HL-60 (cell line): Measurements from ENCODE around the gene HMX2.
"Not testable (repeated sequence)": the region's sequence is repeated elsewhere in the genome, so short reads cannot be mapped to it uniquely, and the experiment has no call there.

Experiments
- DNase-seq, 2 experiments: peaks; one replicate each; pipeline ENCODE4 v3.0.0-alpha.2; 2010 to 2020; ENCODE audit warnings: low read depth in 1 of 2, low spot score in 1 of 2
- H3K27ac ChIP-seq: fragments of 250-450 bp; sonication (Bioruptor Pico); replicated peaks from 2 replicates; pipeline ENCODE4 v1.5.1; 2020; ENCODE audit warnings: mild to moderate bottlenecking, moderate library complexity
- H3K27me3 ChIP-seq: fragments of 250-450 bp; sonication (Bioruptor Pico); 2 replicates; pipeline ENCODE4 v1.5.1; 2021; ENCODE audit warnings: mild to moderate bottlenecking, moderate library complexity; ENCODE audit not compliant: insufficient read depth, poor library complexity, severe bottlenecking
- H3K4me3 ChIP-seq: replicated peaks from 2 replicates; pipeline ENCODE4 v1.5.1; 2011; ENCODE audit warnings: mild to moderate bottlenecking, control low read depth, low read length; ENCODE audit not compliant: insufficient read depth
- GABPA ChIP-seq: IDR thresholded peaks from 2 replicates; pipeline ENCODE4 v1.6.1; 2012; ENCODE audit warnings: low read depth
- POLR2AphosphoS5 ChIP-seq: IDR thresholded peaks from 2 replicates; pipeline ENCODE4 v1.6.1; 2012; ENCODE audit warnings: low read depth
- SPI1 ChIP-seq: IDR thresholded peaks from 2 replicates; pipeline ENCODE4 v1.6.1; 2012; ENCODE audit warnings: low read depth, mild to moderate bottlenecking, borderline replicate concordance
- TF ChIP-seq, protein P1 (sequence below): IDR thresholded peaks from 2 replicates; pipeline ENCODE4 v1.6.1; 2012; ENCODE audit warnings: low read depth; ENCODE audit not compliant: insufficient replicate concordance
- TF ChIP-seq, protein P2 (sequence below): IDR thresholded peaks from one replicate; pipeline ENCODE4 v1.5.1; 2011; ENCODE audit warnings: low read length, control low read depth, inconsistent platforms; ENCODE audit not compliant: insufficient read depth

Gene HMX2

GRCh38 chr10:123175389-123176387 lies 27.8 kb downstream of the HMX2 start:
- Histone ChIP-seq H3K27me3 (no peaks in the 10 kb centered on the region), H3K4me3 (no peak overlapping the region), H3K27ac (no peak overlapping the region)
- no peak for DNase-seq
- TF ChIP-seq, protein P1, sequence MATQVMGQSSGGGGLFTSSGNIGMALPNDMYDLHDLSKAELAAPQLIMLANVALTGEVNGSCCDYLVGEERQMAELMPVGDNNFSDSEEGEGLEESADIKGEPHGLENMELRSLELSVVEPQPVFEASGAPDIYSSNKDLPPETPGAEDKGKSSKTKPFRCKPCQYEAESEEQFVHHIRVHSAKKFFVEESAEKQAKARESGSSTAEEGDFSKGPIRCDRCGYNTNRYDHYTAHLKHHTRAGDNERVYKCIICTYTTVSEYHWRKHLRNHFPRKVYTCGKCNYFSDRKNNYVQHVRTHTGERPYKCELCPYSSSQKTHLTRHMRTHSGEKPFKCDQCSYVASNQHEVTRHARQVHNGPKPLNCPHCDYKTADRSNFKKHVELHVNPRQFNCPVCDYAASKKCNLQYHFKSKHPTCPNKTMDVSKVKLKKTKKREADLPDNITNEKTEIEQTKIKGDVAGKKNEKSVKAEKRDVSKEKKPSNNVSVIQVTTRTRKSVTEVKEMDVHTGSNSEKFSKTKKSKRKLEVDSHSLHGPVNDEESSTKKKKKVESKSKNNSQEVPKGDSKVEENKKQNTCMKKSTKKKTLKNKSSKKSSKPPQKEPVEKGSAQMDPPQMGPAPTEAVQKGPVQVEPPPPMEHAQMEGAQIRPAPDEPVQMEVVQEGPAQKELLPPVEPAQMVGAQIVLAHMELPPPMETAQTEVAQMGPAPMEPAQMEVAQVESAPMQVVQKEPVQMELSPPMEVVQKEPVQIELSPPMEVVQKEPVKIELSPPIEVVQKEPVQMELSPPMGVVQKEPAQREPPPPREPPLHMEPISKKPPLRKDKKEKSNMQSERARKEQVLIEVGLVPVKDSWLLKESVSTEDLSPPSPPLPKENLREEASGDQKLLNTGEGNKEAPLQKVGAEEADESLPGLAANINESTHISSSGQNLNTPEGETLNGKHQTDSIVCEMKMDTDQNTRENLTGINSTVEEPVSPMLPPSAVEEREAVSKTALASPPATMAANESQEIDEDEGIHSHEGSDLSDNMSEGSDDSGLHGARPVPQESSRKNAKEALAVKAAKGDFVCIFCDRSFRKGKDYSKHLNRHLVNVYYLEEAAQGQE = no peak
- TF ChIP-seq POLR2AphosphoS5 (no peak), GABPA (no peak), SPI1 (peak; percentile 70)

DNA sequence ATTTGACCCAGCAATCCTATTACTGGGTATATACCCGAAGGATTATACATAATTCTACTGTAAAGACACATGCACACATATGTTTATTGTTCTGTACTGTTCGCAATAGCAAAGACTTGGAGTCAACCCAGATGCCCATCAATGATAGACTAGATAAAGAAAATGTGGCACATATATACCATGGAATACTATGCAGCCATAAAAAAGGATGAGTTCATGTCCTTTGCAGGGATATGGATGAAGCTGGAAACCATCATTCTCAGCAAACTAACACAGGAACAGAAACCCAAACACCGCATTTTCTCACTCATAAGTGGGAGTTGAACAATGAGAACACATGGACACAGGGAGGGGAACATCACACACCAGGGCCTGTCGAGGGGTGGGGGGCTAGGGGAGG lies 30.5 kb downstream of the HMX2 start:
- DNase-seq = not testable (repeated sequence)

GRCh38 chr10:123180101-123181090 lies 32.5 kb downstream of the HMX2 start:
- Histone ChIP-seq H3K4me3 (no peak overlapping the region), H3K27ac (no peak overlapping the region), H3K27me3 (no peaks in the 10 kb centered on the region)
- no peak for DNase-seq
- TF ChIP-seq, protein P1 = no peak
- no peak for TF ChIP-seq GABPA
- no peak for TF ChIP-seq SPI1
- TF ChIP-seq, protein P2, sequence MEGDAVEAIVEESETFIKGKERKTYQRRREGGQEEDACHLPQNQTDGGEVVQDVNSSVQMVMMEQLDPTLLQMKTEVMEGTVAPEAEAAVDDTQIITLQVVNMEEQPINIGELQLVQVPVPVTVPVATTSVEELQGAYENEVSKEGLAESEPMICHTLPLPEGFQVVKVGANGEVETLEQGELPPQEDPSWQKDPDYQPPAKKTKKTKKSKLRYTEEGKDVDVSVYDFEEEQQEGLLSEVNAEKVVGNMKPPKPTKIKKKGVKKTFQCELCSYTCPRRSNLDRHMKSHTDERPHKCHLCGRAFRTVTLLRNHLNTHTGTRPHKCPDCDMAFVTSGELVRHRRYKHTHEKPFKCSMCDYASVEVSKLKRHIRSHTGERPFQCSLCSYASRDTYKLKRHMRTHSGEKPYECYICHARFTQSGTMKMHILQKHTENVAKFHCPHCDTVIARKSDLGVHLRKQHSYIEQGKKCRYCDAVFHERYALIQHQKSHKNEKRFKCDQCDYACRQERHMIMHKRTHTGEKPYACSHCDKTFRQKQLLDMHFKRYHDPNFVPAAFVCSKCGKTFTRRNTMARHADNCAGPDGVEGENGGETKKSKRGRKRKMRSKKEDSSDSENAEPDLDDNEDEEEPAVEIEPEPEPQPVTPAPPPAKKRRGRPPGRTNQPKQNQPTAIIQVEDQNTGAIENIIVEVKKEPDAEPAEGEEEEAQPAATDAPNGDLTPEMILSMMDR = no peak

More for the DNA sequence above, 30.5 kb downstream of the HMX2 start:
- not testable (repeated sequence) for H3K27me3 ChIP-seq, H3K27ac ChIP-seq, H3K4me3 ChIP-seq

- Histone ChIP-seq H3K27me3 (no peaks in the 10 kb centered on the region), H3K4me3 (no peak overlapping the region), H3K27ac (no peak overlapping the region)
- DNase-seq = no peak
- TF ChIP-seq, protein P1 = no peak
- TF ChIP-seq, protein P2 = no peak
- no peak for TF ChIP-seq SPI1
- TF ChIP-seq GABPA = no peak
- no peak for TF ChIP-seq POLR2AphosphoS5
These were observed 35.8 kb downstream of the HMX2 start for GRCh38 chr10:123183724-123184123.
